ENCODE measurements around the gene DNAH14.

- TF ChIP-seq EZH2 (IDR thresholded peaks at IDR 0.05; ENCODE audit: borderline replicate concordance, insufficient read depth, low read depth, low read length, poor library complexity, severe bottlenecking): no peak
- TF ChIP-seq, protein P1, sequence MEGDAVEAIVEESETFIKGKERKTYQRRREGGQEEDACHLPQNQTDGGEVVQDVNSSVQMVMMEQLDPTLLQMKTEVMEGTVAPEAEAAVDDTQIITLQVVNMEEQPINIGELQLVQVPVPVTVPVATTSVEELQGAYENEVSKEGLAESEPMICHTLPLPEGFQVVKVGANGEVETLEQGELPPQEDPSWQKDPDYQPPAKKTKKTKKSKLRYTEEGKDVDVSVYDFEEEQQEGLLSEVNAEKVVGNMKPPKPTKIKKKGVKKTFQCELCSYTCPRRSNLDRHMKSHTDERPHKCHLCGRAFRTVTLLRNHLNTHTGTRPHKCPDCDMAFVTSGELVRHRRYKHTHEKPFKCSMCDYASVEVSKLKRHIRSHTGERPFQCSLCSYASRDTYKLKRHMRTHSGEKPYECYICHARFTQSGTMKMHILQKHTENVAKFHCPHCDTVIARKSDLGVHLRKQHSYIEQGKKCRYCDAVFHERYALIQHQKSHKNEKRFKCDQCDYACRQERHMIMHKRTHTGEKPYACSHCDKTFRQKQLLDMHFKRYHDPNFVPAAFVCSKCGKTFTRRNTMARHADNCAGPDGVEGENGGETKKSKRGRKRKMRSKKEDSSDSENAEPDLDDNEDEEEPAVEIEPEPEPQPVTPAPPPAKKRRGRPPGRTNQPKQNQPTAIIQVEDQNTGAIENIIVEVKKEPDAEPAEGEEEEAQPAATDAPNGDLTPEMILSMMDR (IDR thresholded peaks at IDR 0.05): no peak
Observed at GRCh38 chr1:224958490-224958889, 29.0 kb downstream of the DNAH14 start.

Data from B cell (primary cell).